ENCODE data around the gene KCNG2.
A peak's percentile ranks its signal among the peaks of the same experiment; 100 is the strongest.

Gene KCNG2

DNA sequence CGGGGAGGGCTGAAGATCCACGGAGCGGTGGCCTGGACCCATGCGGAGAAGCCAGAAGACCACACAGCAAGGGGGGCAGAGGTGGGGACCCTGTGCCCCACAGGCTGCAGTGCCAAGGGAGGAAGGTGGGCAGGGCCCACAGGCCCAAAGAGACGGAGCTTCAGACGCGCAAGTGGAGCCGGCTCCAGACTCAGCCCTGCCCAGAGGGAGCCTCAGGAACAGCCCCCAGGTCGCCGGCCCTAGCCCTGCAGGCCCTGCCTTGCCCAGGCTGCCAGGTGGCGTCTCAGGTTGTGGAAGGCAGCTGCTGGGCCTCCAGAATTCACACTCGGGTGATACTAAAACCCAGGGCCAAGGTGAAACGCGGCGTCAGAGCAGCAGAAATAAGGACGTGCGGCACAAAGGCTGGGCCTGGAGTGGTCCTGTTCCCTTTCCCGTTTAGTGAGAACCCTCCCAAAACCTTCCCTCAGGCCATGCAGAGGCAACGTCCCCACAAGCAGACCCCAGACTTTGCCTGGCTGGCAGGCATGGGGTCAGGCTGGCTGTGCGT, 116.9 kb downstream of the KCNG2 start:
- DNase-seq, result no peak

DNA sequence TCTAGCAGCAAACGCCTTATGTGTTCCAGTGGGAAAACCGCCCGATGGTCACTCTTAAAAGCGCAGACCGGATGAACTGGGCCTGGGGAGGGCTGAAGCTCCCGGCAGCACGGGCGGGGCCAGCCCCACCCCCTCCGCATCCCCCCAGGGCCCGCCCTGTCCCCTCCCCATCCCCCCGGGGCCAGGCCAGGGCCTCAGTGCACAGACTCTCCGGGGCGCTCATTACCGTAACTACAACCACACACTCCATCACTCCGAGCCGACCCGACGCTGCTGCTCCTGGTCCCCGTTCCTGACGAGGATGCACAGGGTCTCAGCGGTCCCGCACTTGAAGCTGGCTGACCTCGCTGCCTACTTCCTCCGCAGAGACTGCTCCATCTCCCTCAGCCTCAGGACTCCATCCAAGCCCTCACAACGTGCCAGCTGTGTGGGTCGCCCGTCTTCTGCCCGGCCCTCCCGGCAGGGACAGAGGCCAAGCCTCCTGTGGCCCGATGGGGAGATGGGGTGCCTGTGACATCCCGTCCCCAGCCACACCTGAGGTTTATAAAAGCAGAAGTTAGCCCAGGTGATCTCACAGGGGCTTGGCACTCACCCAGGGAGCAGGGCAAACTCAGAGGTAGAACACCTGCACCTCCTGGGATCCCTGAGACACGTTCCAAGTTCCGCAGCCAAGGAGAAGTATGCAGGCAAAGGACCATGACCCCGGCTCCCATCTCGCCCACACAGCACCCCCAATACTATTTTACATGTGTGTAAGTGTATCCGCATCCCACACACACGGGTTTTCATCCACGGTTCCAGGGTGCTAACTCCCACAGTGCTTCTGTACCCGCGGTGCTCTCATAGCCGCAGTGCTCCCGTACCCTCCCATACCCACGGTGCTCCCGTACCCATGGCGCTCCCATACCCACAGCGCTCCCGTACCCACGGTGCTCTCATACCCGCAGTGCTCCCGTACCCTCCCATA, 117.7 kb downstream of the KCNG2 start:
- no peak for DNase-seq

DNA sequence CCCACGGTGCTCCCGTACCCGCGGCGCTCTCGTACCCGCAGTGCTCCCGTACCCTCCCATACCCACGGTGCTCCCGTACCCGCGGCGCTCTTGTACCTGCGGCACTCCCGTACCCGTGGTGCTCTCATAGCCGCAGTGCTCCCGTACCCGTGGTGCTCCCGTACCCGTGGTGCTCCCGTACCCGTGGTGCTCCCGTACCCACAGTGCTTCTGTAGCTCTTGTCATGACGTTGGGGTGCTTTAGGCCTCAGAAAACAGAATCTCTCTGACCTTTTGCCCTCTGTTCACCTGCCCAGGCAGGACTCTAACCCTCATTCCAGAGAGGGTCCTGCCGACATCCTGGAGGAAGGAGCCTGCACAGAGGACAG, 118.4 kb downstream of the KCNG2 start:
- no peak for DNase-seq

DNA sequence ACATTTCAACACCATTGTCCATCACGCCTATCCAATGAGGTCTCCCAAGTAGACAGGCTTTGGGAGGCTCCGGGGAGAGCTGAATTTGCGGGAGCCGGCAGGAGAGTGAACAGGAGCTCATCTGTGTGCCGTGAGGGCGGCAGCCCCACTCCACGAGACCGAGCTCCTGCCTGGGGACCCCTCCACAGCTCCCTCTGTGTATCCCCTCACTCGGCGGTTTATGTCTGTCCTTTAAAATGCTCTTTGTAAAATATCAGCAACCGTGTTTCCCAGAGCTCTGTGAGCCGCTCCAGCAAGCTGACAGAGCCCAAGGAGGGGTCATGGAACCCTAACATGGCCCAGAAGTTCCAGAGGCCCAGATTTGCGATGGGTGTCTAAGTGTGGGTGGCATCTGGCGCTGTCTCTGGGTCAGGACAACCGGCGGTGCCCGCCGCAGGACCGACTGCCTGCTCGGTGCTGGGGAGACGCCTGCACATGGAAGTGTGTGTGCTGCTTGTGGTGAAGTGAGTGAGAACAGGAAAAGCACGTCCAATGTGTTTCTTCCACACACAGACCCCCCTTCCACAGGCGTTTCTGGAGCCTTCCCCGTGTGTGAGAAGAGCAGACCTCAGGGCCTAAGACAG, 118.9 kb downstream of the KCNG2 start:
- no peak for DNase-seq

DNA sequence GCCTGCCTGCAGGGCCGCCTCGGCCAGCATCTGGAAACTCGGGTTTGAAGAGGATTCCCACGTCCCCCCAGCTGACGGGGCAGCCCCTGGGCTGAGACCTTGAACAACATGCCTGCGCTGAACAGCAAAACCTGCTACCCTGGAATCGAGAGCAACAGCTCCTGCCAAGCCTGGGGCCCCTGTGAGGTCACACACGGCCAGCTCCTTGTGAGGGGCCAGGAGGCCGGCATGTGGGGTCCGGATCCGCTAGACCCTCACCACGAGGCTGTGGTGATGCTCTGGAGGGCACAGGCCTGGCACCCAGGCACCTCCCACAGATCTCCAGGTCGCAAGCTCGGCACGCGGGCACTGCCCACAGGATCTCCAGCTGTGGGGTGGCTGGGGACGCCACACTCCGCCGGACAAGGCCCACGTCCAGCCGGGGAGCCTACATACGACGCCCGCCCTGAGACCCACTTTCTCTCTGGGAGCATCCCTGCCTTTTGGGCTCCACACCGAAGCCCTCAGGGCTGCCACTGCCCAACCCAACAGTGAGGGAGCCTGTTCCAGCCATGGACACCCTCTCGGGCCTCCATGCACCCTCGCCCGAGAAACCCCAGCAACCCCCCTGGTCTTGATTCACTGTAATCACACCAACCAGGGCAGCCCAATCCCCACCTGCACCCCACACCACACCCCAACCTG, 119.6 kb downstream of the KCNG2 start:
- no peak for DNase-seq

DNA sequence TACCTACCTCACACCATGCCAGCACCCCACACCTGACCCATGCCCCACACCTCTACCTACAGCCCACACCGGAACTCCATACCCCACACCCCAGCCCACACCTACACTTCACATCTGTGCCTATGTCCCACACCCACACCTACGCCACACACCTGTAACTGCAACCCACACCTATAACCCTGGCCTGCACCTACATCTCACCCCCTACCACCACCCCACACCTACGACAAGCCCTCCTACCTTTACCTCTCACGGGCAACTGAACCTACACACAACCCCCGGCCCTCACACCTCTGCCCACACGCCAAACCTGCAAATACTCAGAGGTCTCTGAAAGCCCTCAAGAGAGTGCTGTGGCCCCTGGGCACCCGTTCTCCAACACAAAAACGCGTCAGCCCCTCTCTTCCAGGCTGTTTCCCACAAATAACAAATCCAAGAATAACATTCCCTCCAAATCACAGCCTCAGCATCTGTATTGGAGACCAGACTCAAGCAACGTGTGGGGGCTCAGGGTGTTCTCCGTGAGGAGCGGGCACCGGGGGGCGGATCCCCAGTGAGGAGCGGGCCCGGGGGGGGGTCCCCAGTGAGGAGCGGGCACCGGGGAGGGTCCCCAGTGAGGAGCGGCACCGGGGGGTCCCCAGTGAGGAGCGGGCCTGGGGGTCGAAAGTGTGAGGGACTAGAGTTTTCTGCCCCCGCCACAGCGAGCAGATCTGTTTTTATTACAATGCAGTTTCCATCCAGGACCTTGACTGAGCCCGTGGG, 120.3 kb downstream of the KCNG2 start:
- no peak for DNase-seq

DNA sequence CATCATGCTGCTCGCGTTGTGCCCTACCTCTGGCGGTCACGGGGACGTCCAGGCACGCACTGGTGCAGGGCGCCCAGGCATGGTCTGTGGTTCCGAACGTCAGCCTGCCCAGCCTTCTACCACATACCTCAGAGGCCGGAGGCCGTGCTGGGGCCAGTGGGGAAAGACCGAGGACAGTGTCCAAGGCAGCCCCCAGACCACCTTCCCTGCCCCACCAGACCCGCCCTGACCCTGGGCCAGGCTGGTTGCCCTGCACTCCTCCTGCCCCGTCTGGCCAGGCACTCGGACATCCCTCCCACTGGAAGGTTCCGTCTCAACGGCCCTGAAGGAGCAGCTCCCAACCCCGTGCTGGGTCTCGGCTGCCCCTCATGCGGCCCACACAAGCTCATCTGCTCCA, 120.9 kb downstream of the KCNG2 start:
- no peak for DNase-seq

DNA sequence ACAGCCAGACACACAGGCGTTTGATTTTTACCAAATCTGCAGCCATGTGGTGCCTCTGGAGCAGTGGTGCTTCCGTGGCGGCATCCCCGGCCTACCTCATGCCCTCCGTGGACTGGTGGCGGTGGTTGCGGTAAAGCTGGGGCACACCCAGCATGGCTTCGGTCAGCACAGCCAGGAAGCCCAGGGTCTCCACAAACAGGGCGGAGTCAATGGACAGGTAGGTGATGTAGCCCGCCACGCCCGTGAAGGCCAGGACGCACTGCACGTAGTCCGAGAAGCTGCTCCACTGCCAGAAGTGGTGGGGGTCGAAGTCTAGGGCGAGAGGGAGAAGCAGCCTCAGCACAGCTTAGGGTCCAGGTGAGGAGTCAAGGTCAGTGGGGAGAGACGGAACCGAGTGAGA, 121.4 kb downstream of the KCNG2 start:
- DNase-seq, result no peak

DNA sequence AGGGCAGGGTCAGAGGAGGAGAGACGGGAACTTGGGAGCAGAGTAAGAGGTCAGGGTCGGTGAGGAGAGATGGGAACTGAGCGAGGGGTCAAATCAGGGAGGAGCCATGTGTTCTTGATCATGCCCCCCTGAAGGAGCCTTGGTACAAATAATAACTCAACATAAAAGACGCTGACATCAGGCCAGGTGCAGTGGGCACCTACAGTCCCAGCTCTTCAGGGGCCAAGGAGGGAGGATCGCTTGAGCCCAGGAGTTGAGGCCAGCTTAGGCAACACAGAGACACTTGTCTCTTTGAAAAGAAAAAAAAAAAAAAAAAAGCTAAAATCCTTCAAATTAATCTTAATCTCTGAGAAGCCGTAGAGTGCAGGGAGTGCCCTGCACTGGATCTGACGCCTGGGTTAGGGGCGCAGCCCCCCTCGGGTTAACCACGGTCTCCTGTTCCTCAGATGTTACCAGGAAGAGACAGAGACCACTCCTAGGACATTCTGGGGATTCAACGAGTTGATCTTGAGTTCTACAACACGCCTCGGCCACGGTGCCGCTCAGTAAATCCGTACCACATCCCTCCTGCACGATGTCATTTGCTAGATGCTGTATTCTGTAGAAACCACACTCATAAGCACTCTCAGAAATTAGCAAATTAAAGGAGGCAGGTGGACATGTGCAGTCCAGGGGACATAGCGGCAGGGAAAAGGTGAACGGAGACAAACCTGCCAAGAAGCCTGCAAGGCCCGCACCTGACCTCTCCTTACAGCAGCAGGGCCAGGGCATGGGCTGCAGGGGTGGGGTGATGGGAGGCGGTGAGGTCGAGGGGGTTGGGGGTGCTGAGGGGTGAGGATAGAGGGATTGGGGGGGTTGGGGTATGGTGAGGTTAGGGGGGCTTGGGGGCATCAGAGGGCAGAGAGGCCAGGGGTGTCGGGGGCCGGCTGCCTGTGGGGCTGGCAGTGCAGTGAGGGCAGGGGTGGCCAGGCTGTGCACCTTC, 124.5 kb downstream of the KCNG2 start:
- no peak for DNase-seq

DNA sequence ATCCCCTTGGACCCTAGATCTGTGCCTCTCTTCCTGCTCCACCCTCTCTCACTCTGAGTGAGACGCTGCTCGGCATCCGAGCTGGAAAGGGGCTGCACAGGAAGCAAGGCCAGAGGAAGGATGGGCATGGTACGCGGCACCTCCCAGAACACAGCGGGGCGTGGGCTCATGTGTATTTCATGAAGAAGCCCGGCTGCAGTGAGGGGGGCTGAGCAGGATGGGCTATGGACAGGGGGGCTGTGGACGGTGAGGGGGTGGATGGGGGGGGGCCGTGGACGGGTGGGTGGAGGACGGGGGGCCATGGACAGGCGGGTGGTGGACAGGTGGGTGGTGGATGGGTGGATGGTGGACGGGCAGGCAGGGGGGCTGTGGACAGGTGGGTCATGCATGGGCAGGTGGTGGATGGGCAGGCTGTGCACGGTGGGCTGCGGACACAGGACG, 125.3 kb downstream of the KCNG2 start:
- DNase-seq, result no peak

DNA sequence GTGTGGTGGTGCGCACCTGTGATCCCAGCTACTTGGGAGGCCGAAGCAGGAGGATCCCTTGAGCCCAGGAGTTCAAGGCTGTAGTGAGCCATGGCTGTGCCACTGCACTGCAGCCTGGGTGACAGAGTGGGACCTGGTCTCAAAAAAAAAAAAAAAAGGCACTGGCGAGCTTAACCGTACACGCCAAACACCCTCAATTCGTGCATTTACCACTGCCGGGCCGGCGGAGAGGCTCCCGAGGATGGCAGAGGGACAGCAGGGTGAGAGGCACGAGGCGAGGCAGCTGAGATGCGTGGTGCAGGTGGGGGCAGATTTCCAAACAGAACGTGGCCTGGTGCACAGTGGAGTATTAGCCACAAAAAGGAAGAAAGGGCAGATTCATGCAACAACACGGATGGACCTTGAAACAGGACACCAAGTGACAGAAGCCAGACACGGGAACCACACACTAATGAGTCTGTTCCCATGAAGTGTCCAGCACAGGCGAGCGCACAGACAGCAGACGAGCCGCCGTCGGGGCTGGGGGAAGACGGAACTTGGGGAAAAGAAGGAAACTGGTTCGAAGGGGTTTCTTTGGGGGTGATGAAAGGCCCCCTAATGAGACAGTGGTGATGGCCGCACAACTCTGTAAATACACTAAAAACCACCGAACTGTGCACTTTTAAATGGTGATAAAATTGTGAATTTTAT, 126.3 kb downstream of the KCNG2 start:
- DNase-seq, result no peak

DNA sequence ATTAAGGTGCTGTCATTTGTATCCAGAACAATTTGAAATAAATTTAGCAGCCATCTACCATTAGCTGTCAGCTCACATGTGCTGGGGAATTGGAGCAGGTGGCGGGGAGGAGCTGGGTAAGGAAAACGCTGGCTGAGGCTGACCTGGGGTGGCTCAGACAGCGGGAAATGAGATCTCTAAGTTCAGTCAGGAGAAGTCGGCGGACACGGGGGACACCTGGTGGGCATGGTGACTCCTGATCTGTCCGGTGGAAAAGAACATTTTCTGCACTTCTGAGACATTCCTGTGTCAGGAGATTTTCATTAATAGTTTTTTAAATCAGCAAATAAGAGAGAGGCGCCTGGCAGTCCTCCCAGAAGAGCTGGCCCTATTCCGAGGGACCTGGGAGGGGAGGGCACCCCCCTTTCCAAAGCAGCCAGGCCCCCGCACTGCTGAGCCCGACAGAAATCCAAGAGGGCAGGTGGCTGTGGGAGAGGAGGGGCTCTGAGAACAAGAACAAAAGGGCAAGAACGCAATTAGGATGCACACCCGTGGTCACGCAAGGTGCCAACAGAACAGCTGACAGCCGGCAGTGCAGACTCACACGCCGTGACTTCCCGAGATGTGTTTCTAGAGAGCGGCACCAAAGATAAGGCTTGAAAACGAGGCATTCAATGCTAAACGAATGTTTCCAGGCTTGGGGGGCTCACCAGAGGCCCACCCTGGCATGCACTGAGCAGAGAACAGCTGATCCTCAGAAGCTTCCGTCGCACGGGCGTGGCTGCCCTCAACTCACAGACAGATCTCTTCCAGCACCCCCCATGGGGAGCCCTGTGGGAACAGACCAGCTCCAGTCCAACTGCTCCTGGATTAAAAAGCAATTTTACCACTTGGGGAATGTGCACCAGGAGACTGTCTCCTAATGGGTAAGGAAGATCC, 127.3 kb downstream of the KCNG2 start:
- peak; percentile 89 for DNase-seq

DNA sequence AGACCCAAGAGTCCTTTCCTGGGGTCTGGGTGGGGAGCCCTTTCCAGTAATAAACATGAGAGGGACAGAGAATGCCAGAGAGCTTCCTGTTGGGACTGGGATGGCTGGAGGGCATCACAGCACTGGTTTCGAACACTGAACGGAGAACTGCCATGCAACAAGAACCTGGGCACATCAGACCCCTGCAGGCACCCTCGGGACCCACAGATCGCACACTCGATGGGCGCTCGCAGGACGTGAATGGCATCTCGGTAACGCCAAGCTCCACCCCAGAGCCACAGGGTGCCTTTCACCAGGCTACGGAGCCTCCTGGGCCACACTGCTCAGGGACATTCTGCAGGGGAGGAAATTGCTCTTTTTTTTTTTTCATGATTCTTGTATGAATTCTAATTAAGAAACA, 128.6 kb downstream of the KCNG2 start:
- no peak for DNase-seq

DNA sequence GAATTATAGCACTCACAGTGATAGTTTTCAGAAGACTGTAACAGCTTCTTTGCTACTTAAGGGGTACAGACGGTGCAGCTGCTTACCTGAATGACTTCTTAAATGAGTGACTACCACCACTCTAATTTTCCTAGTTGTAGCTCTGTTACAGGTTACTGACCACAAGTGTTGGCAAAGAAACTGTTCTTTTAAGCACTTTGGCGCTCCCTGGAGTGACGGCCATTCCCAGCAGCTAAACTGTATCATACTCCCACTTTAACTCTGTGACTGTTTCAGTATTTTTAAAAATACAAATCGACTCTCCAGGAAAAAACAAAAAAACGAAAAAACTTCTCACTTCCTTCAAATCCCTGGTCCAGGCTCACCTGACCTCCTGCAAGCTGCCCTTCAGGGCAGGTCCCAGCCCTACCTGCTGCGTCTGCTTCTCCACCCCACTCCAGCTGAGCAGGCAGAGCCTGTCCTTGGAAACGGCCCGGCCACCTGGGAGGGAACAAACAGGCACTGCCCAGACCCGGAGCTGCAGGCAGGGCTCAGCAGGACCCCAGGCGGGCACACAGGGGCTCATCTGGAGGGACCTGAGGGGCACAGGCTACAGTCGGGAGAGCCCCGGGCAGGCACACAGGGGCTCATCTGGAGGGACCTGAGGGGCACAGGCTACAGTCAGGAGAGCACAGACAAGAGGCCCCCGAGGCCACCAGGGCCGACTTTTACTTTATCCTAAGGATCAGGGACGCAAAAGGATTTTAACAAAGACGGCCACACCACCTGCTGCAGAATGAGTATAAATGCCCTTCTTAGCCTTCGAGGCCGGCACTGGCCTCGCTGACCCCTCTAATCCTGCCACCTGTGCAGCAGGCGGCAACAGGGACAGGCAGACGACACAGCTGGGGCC, 129.2 kb downstream of the KCNG2 start:
- no peak for DNase-seq

DNA sequence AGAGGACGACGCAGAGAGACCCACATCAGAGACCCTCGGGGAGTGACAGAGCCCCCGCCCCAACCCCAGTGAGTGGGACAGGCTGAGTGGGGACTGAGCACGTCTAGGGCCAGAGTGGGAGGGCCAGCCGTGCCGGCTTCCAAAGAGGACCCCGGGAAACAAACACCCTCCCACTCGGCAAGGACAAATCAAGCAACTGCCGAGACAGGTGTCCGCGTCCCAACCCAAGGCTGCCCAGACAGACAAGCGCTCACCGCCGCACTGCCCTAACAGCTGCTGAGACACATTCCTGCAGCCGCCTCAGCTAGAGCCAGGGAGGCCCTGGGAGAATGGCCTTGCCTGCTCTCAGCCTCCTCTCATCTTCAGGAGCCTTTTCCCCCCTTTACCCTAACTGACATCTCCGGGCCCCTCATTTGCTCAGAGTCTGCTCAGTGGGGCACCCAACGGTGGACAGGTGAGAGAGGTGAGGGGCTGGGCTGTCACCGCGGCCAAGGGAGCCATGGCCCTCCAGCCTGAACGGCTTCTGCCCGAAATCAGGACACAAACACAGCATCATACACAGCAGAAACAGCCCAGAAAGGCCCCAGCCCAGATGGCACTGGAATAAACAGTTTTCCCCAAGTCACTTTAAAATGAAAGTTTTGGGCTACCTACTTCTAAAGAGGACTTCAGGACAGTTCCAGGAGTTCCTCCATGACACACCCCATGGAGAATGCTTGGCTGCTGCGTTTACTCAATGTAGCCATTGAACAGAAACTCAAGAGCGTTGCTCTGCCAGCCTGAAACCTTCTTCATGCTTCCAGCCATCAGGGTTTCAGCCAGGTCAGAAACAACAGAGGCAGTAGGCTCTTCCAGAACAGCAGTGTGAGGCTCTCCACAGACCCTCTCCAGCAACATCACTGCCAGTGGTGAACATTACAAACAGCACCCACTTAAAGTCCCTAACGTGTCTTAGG, 130.1 kb downstream of the KCNG2 start:
- no peak for DNase-seq

DNA sequence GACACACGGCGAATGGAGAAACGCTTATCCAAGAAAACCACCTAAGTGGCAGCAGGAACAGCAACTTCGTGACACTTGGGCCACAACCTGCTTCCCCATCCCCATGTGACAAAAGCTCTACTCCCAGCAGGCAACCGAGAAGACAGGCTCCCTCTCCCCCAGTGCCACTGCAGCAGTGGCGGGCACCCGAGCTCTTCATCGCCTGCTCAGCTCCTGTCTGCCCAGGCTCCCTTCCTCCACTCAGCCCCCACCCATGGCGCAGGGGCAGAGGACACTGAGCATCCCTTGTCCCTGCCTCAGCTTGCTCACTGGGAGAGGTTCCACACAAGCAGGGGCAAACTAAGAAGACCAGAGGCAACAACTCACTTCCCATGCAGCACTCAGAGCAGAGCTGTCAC, 130.8 kb downstream of the KCNG2 start:
- no peak for DNase-seq

DNA sequence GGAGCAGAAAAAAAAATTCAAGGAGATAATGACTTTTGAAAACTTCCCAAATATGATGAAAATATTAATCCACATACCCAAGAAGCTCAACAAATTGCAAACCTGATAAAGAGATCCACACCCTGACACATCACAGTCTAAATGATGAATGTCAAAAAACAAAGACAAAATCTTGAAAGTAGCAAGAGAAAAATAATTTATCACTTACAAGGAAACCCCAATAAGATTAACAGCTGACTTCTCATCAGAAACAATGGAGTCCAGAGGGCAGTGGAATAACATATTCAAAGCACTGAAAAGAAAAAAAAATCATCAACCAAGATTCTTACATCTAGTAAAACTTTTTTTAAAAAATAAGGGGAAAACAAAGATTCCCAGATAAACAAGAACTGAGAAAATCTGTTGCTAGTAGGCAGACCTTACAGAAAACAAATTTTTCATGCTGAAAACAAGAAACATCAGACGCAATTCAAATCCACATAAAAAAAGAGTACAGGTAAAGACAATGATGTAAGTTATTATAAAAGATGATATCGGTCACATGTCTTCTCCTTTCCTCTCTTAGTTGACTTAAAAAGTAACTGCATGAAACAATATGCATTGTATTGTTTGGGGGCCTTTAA, 132.4 kb downstream of the KCNG2 start:
- DNase-seq, result peak; percentile 4
